GM12878 (cell line): Measurements from ENCODE around the gene NIPAL1. TPM values are rescaled to one million over a fixed set of nuclear protein-coding genes. Genes with fewer than 3 reads are reported as not detected.
"Not testable (repeated sequence)": the region's sequence is repeated elsewhere in the genome, so short reads cannot be mapped to it uniquely, and the experiment has no call there.

Source experiments
- ATAC-seq: fragments of 200-7000 bp; cut with Tn5 transposase; 3 replicates; pipeline ENCODE4 v1.9.1; 2020; ENCODE audit warnings: mild to moderate bottlenecking, moderate library complexity
- BruUV-seq: library from RNA; stranded (reverse); fragments of 400-500 nt; replicated peaks from 2 replicates; lab custom pipeline; 2021; lab: Mats Ljungman, UMichigan
- CTCF ChIA-PET: fragments of 300-600 bp; sonication (Branson Sonifier 250); formaldehyde crosslinking; extraction: SDS; loops from one replicate; lab custom pipeline; 2021; ENCODE audit warnings: inconsistent platforms; lab: Yijun Ruan, JAX
- POLR2A ChIA-PET: fragments of 350-600 bp; formaldehyde crosslinking; extraction: SDS; loops from one replicate; lab custom pipeline; 2021; ENCODE audit warnings: inconsistent platforms; lab: Charles Lee
- RAD21 ChIA-PET: fragments of 300-600 bp; sonication (Branson Sonifier 250); formaldehyde crosslinking; loops from one replicate; lab custom pipeline; 2023; ENCODE audit warnings: antibody characterized with exemption; ENCODE audit not compliant: unreplicated experiment; lab: Charles Lee
- SMC1A ChIA-PET: fragments of 300-600 bp; sonication (Branson Sonifier 250); formaldehyde crosslinking; loops from one replicate; lab custom pipeline; 2023; ENCODE audit not compliant: unreplicated experiment, uncharacterized antibody; lab: Charles Lee
- DNase-seq: peaks from one replicate; pipeline ENCODE4 v3.0.0-alpha.2; 2011; ENCODE audit warnings: low read depth, low spot score
- FAIRE-seq: peaks from 3 replicates; lab custom pipeline; 2011; peaks lifted over from hg19 to GRCh38; lab: Jason Lieb, UNC
- H2AFZ ChIP-seq: 2 replicates; pipeline ENCODE4 v1.6.0; 2011; ENCODE audit warnings: low read depth, low read length, control low read depth; ENCODE audit not compliant: control insufficient read depth
- H3K27ac ChIP-seq: 2 replicates; pipeline ENCODE4 v1.5.1; 2011; ENCODE audit warnings: control low read depth; ENCODE audit not compliant: control insufficient read depth, insufficient read depth
- H3K27me3 ChIP-seq, 2 experiments: replicated peaks in 1 of 2; 2 replicates each; pipeline versions ENCODE4 v1.6.0 to v1.6.1; 2011; ENCODE audit warnings: low read length in 1 of 2; ENCODE audit not compliant: control insufficient read depth in 2 of 2, insufficient read depth in 2 of 2
- H3K36me3 ChIP-seq, 2 experiments: 2 replicates each; pipeline ENCODE4 v1.5.1; 2011; ENCODE audit warnings: low read length in 1 of 2; ENCODE audit not compliant: control insufficient read depth in 2 of 2, insufficient read depth in 2 of 2
- H3K4me1 ChIP-seq: 2 replicates; pipeline ENCODE4 v1.6.1; 2011; ENCODE audit warnings: mild to moderate bottlenecking, low read length, moderate library complexity, mixed read lengths; ENCODE audit not compliant: control insufficient read depth, insufficient read depth
- H3K4me2 ChIP-seq: 2 replicates; pipeline ENCODE4 v1.6.0; 2011; ENCODE audit warnings: control low read depth; ENCODE audit not compliant: control insufficient read depth, insufficient read depth
- H3K4me3 ChIP-seq: fragments of 200-600 bp; sonication (generic); 2 replicates; pipeline ENCODE4 v1.5.1; 2016
- H3K79me2 ChIP-seq: 2 replicates; pipeline ENCODE4 v1.6.0; 2011; ENCODE audit warnings: low read length; ENCODE audit not compliant: control insufficient read depth, insufficient read depth
- H3K9ac ChIP-seq: 2 replicates; pipeline ENCODE4 v1.8.0; 2011; ENCODE audit warnings: low read length, control low read depth, mixed read lengths; ENCODE audit not compliant: control insufficient read depth, insufficient read depth
- H3K9me3 ChIP-seq: replicated peaks from 3 replicates; pipeline ENCODE4 v1.5.1; 2011; ENCODE audit warnings: mild to moderate bottlenecking, low read length; ENCODE audit not compliant: control insufficient read depth, insufficient read depth
- H4K20me1 ChIP-seq: 2 replicates; pipeline ENCODE4 v1.6.0; 2011; ENCODE audit not compliant: control insufficient read depth, insufficient read depth
- WGBS: methylation state at CpG from one replicate; pipeline ENCODE4 v1.1.6; 2016; ENCODE audit warnings: low lambda C conversion rate; ENCODE audit not compliant: insufficient replicate concordance, insufficient coverage; ENCODE audit errors: missing lambda C conversion rate; 5-methylcytosine and 5-hydroxymethylcytosine counted together
- in situ Hi-C: fragments of 300-500 bp; cut with MboI; formaldehyde crosslinking; loops from 9 replicates; pipeline ENCODE4 v1.14.3; 2018; ENCODE audit warnings: mixed read lengths
- intact Hi-C: fragments of 100-400 bp; cut with micrococcal nuclease; formaldehyde crosslinking; loops from one replicate; pipeline ENCODE4 v1.14.2; 2022; ENCODE audit not compliant: unreplicated experiment
- polyA plus RNA-seq, 11 experiments: library from polyadenylated mRNA; depleted of rRNA in 4 of 11; unstranded in 6 of 11; stranded (reverse) in 5 of 11; fragments of >200 nt; fragmentation: Nextera tagmentation in 4 of 11; fragmentation: Illumina TruSeq in 1 of 11; extraction: Ambion mirVana in 4 of 11; extraction: Trizol in 1 of 11; gene quantifications; 1 replicate in 1 of 11; 2 replicates in 10 of 11; pipeline versions ENCODE4 v1.2.1 to v1.2.3, GENCODE V29; 2011 to 2016; ENCODE audit warnings: inconsistent platforms in 2 of 11, missing spikeins in 2 of 11, low read depth in 1 of 11
- total RNA-seq, 4 experiments: library from RNA; depleted of rRNA in 3 of 4; stranded (reverse); fragments of >200 nt in 3 of 4; fragmentation: Illumina TruSeq in 1 of 4; extraction: Trizol in 1 of 4; gene quantifications; 2 replicates each; pipeline versions ENCODE4 v1.2.1 to v1.2.3, GENCODE V29; 2013 to 2021
- TF ChIP-seq, protein P1 (sequence below): IDR thresholded peaks from 2 replicates; pipeline ENCODE4 v1.6.1; 2012; ENCODE audit warnings: mild to moderate bottlenecking, low read depth, low read length

Gene NIPAL1
- total and polyA plus RNA-seq, 10 of the 15 experiments (the other 5 are each of a cell fraction or from before 2014, with no cell fraction given), result 0.46 to 9.7 (median 5.9) TPM

DNA sequence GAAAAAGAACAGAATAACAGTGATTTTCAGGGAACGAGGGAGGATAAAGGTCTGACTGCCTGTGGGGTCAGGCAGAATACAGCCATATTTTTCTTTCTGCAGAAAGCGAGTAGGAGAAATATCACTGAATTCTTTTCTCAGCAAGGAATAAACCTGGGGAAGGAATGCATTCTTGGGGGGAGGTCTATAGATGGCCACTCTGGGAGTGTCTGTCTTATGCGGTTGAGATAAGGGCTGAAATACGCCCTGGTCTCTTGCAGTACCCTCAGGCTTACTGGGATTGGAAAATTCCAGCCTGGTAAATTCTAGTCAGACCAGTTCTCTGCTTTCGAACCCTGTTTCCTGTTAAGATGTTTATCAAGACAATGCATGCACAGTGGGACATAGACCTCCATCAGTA is 26.4 kb upstream of the NIPAL1 start (continued):
- TF ChIP-seq, protein P1, sequence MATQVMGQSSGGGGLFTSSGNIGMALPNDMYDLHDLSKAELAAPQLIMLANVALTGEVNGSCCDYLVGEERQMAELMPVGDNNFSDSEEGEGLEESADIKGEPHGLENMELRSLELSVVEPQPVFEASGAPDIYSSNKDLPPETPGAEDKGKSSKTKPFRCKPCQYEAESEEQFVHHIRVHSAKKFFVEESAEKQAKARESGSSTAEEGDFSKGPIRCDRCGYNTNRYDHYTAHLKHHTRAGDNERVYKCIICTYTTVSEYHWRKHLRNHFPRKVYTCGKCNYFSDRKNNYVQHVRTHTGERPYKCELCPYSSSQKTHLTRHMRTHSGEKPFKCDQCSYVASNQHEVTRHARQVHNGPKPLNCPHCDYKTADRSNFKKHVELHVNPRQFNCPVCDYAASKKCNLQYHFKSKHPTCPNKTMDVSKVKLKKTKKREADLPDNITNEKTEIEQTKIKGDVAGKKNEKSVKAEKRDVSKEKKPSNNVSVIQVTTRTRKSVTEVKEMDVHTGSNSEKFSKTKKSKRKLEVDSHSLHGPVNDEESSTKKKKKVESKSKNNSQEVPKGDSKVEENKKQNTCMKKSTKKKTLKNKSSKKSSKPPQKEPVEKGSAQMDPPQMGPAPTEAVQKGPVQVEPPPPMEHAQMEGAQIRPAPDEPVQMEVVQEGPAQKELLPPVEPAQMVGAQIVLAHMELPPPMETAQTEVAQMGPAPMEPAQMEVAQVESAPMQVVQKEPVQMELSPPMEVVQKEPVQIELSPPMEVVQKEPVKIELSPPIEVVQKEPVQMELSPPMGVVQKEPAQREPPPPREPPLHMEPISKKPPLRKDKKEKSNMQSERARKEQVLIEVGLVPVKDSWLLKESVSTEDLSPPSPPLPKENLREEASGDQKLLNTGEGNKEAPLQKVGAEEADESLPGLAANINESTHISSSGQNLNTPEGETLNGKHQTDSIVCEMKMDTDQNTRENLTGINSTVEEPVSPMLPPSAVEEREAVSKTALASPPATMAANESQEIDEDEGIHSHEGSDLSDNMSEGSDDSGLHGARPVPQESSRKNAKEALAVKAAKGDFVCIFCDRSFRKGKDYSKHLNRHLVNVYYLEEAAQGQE, result no peak

DNA sequence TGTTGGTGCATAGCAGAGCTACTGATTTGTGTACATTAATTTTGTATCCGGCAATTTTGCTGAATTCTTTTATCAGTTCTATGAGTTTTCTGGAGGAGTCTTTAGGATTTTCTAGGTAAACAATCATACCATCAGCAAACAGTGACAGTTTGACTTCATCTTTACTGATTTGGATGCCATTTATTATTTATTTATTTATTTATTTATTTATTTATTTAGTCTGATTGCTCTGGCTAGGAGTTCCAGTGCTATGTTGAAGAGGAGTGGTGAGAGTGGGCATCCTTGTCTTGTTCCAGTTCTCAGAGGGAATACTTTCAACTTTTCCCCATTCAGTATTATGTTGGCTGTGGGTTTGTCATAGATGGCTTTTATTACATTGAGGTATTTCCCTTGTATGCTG is 24.1 kb upstream of the NIPAL1 start:
- CTCF ChIA-PET, result interaction anchor here (1.2 kb wide), 1 partner anchor 11 kb away, joined by 4 read pairs; no protein-coding TSS in a partner anchor
- WGBS, result 94% methylated on average over 1 of the region's 1 CpG
- intact Hi-C loops, H3K9ac ChIP-seq, FAIRE-seq, POLR2A ChIA-PET, H4K20me1 ChIP-seq, H2AFZ ChIP-seq, H3K4me2 ChIP-seq, H3K4me3 ChIP-seq, H3K36me3 ChIP-seq, H3K9me3 ChIP-seq, H3K79me2 ChIP-seq, BruUV-seq, H3K27ac ChIP-seq, RAD21 ChIA-PET, ATAC-seq, H3K27me3 ChIP-seq, in situ Hi-C loops, DNase-seq, H3K4me1 ChIP-seq: not testable (repeated sequence)
- SMC1A ChIA-PET, result interaction anchor here (0.9 kb wide), 1 partner anchor 10 kb away, joined by 4 read pairs; no protein-coding TSS in a partner anchor
